ENCODE data around the gene PGM3.

PGM3 gene

DNA sequence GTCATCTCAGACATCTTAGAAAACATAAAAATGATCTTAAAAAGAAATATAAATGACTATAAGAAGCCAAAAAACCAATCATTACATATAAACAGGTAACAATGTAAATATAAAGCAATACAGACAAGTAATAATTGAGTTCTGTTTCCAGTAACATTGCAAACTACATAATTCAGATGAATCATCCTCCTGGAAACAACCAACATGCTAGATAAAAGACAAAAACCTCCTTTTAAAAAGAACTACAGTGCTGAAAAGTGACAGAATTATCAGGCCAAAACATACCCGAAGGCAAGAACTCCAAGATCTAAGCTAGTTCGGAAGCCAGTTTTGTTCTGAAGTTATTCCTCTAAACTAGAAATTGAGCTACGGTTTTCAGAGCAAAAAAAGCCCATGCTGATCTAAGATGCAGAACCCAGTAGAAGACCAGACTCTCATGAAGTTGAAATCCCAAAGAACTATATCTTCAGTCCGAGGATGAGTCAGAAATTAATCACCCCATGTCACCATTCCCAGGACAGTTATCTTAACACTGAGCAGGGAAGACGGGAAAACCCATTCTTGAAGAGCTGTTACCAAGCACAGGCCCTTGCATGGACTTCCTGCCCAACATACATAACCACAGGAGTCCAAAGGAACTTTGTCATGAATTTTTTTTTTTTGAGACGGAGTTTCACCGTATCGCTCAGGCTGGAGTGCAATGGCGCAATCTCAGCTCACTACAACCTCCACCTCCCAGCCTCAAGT, 9.8 kb downstream of the PGM3 start:
- DNase-seq, result no peak

DNA sequence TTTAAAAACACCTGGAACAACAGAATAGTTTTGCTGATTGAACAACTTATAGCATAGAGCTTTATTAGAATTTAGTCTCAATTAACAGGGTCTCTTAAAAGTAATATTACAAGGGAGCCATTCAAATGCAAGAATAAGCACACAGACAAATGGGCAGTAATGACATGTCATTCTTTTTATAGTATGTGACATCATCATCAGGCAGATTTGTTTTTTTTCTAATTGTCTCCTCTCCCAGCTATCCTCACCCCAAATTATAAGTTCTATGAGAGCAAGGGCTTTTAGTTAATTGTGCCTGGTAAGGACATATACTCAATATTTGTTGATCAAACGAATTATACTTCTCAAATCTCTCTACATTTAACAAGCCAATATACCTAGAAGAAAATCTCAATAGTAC, 11.0 kb downstream of the PGM3 start:
- DNase-seq, result no peak

DNA sequence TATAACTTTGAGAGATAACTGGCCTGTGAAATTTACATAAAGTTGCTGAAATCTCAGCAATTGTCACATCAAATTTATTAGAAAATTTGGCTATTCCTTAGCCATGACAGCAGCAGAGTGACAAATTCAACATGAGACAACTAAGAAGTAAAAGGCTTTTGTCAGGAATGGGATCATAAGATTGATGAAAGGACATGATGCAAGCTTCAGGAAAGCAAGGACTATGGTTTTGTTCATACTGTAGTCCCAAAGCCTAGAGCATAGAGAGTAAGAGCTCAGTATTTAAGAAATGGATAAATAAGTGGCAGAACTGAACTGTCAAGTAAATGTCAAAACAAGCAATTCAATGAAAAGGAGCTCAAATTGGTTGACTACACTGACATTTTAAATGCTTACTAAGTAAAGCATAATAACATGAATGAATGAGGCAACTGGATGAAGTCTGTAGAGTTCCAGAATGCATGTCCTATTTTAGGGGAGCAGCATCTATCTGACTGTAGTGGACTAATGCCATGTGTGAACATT, 12.6 kb downstream of the PGM3 start:
- no peak for DNase-seq

DNA sequence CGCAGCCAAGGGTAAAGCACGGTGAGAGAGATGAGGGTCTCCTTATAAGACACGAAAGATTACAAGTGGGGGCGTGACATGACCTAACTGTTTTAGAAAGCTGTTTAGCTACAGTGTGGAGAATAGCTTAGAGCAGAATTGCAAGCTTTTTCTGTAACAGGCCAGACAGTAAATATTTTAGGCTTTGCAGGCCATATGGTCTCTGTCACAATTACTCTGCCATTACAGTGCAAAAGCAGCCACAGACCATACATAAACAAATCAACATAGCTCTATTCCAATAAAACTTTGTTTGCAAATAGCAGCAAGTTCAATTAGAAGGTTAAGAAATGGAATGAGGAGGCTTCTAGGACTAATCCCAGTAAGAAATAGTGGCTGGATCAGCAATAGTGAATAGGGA, 16.8 kb downstream of the PGM3 start:
- no peak for DNase-seq

DNA sequence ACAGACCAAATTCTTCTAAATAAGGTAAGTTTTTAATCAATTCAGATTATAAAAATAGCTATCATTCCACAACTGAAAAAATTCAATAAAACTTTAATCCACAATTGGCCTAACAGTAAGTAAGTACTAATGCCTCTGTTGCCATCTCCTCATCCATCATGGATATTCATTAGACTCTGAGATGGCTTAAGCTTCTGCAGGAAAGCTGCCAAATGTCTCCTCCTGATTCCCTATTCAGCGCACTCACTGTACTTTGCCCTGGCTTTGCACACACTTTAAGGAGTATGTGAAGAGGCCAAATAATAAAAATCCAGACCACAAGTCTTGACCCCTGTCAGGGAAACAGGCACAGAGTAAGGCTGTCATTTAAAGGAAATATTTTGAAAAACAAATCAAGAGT, 23.6 kb downstream of the PGM3 start:
- no peak for DNase-seq

DNA sequence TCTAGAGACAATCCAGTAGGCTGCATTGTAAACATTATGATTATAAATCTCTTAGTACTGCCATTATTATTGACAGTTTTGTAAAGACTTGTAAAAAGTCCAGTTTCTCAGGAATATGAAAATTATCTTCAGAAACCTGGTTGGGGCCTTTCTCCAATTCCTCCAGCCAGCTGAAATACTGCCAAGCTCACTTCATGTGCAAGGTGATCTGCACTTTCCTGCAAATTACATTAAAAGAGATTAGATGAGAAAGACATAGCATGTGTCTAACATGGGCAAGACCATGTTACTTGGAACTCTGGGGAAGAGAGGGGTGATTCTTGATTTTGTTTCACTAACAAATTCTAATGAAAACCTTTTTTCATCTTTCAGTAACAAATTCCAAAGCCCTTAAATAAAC, 24.0 kb downstream of the PGM3 start:
- DNase-seq, result no peak

DNA sequence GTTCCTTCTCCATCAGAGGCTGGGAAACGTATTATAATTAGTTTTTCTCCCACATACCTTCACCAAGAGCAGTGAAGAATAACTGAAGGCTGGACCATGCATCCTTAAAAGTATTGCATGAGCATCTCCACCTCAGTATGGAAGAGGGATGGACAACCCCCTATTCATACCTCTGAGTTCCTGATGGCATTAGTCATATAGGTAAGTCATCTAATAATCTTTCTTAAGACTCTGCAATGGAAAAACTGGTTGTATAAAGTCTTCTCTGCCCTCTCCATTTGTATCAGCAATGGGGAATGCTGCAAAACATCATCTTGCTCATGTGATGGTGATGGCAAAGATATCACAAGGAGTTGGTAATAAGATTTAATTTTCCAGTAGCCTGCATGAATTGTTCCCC, 24.5 kb downstream of the PGM3 start:
- no peak for DNase-seq

DNA sequence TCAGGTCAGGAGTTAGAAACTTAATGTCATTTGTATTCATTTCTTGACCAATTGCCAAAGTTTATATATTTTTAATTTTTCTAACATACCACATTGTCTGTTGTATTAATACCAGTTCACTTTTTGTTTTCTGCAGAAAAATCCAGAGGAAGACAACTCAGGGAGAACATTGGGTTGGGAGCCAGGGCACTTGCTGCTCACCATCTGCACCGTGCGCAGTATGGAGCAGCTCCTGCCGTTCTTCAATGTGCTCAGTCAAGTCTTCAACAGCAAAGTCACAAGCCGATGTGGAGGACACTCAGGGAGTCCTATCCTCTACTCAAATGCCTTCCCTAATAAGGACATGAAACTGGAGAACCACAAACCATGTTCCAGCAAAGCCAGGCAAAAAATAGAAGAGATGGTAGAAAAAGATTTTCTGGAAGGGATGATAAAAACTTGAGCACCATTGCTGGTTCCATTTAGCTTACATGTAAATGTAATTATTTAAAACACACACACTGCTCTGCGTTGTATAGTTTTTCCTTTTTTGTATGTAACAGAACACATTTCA, 25.3 kb downstream of the PGM3 start:
- DNase-seq, result no peak

DNA sequence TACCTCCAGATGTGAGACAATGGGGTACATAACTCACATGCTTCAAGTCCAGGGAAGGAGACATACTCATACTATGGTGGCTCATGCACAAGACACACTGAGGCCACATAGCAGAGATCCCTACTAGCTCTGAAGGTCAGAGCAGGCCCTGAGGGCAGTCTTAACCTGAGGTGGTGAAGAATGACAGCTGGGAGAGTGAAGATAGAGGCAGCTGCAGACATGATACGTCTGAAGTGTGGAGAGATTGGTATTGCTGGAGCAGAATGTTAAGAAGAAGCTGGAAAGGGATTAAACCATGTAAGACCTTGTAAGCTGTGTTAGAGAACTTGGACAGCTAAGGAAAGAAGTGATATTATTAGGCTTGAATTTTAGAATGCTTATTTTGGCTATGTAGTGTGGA, 32.9 kb downstream of the PGM3 start:
- no peak for DNase-seq

DNA sequence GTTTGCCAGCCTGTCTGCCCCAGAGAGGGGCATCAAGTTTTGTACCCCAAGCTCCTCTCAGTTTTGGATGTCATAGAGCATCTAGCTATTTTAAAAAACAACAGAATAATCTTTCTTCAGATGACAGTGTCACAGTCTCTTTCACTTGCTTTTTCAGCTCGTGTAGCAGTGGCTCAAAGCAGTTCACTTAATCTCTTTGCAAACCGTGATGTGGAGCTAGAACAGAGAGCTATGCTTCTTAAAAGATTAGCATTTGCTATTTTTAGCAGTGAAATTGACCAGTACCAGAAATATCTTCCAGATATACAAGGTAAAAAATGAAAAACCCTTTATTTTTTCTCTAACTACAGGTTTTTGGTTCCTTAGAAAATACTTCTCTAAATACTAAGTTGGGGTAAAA, 37.3 kb downstream of the PGM3 start:
- DNase-seq, result no peak

DNA sequence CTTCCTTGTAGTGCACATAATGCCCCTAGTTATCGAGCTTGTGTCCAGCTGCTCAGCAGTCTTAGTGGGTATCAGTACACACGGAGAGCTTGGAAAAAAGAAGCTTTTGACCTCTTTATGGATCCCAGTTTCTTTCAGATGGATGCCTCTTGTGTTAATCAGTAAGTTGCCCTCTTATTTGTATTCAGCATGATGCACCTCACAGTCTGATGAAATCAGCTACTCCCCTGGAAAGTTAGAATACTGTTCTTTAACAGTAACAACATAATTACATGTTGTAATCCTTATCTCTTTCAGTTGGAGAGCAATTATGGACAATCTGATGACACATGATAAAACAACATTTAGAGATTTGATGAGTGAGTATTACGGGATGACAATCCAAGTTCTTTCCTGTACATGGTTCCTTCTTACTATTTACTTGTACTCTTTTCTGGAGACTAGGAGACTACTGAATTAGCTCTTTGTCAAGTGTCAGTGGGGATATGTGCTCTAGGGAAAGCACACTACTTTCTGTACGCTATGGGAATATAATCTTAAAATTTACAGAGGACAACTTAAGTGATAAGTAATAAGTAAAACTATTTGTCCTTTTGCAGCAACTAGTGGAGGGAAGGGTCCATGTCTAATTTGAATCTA, 39.1 kb downstream of the PGM3 start:
- DNase-seq, result no peak

DNA sequence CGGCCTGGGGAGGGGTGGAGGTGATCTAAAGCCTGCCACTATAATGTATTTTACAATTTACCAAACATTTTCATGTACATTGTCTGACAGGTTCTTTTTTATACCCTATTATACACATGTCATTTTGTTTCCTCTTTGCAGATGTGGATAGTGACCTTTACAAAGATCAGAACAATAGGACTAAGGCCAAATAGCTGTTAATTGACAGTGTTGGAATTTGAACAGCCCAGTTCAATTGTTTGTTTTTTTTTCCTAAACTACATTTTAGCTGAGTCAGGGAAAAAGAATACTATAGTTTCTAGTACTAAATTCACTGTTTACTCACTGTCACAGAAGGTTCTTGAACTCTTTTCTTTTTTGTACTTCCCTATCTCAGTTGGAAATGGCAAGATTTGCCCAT, 40.2 kb downstream of the PGM3 start:
- DNase-seq, result no peak

DNA sequence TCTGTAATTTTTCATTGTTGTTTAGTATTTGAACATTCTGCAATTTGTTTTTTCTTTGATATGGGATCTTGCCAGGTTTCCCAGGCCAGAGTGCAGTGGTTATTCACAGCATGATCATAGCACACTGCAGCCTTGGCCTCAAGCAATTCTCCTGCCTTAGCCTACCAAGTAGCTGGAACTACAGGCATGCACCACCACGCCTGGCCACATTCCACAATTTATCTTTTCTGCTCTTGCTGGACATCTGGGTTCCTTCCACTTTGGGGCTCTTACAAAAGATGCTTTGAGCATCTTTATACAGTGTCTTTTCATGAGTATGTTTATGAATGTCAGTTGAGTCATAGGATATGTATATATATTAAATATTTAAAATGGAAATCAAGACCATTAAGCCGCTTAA, 42.0 kb downstream of the PGM3 start:
- DNase-seq, result no peak

DNA sequence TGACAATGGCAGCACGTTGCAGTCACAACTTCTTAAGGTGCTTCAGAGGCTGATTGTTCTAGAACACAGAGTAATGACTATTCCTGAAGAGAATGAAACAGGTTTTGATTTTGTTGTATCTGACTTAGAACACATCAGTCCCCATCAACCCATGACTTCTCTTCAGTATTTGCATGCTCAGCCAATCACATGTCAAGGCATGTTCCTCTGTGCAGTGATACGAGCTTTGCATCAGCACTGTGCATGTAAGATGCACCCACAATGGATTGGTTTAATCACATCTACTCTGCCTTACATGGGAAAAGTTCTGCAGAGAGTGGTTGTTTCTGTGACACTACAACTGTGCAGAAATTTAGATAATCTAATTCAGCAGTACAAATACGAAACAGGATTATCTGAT, 54.3 kb downstream of the PGM3 start:
- no peak for DNase-seq

DNA sequence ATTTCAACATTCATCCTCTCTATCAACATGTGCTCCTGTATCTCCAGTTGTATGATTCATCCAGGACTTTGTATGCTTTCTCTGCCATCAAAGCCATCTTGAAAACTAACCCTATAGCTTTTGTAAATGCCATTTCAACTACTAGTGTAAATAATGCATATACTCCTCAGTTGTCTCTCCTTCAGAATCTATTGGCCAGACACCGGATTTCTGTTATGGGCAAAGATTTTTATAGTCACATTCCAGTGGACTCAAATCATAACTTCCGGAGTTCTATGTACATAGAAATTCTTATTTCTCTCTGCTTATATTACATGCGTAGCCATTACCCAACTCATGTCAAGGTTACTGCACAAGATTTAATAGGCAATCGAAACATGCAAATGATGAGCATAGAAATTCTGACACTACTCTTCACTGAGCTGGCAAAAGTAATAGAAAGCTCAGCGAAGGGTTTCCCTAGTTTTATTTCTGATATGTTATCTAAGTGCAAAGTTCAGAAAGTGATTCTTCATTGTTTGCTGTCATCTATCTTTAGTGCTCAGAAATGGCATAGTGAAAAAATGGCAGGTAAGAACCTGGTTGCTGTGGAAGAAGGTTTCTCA, 54.8 kb downstream of the PGM3 start:
- no peak for DNase-seq

DNA sequence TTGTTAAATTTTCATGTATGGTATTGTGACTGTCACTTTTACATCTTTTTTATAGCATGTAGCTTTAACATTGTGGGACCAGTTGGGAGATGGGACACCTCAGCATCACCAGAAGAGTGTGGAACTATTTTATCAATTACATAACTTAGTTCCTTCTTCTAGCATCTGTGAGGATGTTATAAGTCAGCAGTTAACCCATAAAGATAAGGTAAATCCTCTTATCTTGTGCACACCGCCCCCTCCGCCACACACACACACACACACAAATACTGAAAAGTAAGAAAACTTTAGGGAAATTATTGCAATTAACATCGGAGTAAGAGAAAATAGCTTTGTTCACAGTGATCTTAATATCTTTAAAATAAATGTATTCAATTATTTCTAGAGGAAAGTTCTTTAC, 60.9 kb downstream of the PGM3 start:
- no peak for DNase-seq

DNA sequence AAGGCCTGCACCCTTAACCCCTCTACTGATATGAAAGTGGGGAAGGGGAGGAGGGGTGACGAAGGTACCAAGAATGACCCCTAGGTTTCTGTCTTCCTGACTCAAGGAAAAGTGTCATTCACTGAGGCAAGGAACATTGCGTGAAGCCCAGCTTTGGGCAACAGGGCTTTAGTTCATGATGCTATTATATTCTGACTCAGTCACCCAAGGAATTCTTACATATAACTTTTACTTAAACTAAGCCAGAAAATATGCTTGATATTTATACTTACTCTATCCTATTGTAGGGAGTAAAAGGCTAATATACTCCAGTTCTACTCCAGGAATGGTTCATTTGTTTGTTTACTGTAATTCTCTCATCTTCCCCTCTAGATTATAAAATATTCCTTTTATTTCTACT, 65.1 kb downstream of the PGM3 start:
- DNase-seq, result no peak

DNA sequence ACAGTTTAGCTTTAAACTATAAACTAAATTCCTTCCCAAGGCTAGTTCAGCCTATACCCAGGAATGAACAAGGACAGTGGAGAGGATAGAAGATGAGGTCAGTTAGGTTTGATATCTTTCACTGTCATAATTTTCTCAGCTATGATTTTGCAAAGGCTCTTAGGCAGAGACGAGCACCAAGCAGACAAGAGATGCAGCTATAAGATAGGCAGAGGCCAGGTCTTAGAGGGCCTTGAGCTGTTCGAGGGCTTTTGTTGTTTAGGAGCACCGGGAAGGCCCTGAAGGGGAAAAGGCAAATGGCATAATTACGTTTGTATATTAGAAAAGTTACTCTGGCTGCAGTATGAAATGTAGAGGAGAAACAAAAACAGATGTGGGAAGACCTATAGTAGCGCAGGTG, 65.8 kb downstream of the PGM3 start:
- no peak for DNase-seq

DNA sequence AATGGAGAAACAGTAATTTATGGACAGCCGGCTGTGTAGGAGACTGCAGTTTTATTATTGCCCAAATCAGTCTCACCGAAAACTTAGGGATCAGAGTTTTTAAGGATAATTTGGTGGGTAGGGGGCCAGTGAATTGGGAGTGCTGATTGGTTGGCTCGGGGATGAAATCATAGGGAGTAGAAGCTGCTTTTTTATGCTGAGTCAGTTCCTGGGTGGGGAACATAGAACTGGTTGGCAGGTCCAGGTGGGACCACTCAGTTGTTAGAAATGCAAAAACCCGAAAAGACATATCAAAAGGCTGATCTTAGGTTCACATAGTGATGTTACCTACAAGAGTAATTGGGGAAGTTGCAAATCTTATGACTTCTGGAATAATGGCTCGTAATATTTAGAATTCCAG, 66.3 kb downstream of the PGM3 start:
- DNase-seq, result no peak

DNA sequence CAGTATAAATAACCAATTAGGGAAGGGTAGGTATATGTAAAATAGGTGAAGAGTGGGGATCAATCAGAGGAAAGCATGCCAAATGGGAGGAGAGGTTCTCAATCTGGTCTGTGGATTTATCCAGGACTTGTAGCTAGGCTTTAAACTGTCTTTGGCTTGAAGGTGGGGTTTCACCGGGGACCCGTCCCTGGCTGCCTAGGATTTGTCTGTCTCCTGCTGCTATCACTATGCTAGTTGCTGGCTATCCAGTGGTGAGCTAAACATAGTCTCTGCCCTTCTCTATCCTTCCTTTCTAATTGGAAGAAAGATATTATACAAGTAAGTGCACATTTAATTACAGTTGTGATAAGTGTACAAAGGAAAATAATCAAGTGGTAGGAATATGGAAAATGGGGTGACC, 66.8 kb downstream of the PGM3 start:
- DNase-seq, result no peak

DNA sequence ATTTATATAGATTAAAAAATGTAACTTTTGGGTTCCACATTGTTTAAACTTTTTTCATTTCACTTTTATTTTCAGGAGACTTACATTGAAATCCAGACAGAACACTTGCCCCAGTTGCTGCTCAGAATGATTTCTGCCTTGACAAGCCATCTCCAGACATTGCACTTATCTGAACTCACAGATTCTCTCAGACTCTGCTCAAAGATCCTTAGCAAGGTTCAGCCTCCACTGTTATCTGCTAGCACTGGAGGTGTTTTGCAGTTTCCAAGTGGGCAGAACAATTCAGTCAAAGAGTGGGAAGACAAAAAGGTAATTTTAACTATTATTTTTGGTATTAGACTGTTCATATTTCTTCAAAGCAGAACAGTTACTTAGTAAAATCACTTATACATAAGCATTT, 67.6 kb downstream of the PGM3 start:
- DNase-seq, result no peak

DNA sequence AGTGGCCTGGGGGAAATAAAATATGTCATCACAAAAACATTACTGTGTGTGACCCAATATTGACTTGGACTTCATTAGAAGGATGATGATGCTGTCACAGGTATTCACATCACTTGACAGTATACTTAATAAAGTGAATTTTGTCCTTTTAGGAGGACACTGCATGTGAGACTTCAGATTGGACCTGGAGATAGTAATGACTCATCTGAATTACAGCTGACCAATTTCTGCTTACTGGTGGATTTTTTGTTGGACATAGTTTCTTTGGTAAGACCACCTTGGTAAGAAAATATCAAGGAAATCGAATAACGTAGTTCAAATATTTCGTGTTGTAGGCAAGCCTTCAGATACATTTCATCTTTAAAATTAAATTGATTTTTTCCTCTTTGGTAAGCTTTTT, 68.5 kb downstream of the PGM3 start:
- DNase-seq, result no peak

DNA sequence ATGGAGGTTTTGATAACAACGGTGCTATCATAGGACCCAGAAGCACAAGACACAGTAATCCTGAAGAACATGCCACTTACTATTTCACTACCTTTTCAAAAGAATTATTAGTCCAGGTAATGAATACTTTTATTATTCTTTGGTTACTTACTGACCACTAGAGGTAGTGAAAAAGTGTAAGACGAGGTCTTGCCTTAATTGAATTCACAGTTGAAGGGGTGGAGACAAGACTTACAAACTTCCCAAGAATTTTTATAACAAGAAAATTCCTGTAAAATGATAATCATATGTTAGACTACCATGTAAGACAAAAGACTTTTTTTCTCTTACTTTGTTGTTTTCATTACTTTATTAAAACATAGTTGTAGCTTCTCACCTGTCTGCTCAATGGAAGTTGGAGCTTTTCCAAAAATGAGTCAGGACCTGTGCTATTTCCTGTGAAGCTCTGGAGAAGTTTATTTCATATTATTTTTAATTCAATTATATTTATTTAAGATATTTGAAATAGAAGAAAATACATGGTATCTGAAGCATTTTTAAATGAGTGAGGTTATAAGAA, 73.2 kb downstream of the PGM3 start:
- no peak for DNase-seq

DNA sequence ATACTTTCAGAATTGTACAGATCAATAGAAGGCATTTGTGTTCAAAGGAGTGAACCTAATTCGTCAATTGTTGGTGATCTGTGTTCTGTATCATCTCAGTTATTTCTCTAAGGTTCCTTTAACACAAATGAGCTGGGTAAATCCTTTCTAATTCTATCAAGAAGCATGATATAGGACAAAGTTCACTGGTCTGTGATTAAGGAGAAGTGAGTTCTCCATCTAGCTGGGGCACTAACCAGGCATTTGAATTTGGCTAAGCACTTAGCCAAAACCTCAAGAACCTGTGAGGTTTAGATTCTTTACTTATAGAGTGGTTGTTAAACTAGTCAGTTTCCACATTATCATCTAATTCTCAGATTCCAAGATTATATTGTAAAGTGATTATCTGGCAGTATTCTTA, 75.3 kb downstream of the PGM3 start:
- DNase-seq, result no peak
